ENCODE data around the gene KRTAP10-1. TPM values are rescaled to one million over a fixed set of nuclear protein-coding genes. Genes with fewer than 3 reads are reported as not detected.
A peak's percentile ranks its signal among the peaks of the same experiment; 100 is the strongest.

Gene KRTAP10-1
- total RNA-seq, 6 donors from 2014 or later, result not detected

DNA sequence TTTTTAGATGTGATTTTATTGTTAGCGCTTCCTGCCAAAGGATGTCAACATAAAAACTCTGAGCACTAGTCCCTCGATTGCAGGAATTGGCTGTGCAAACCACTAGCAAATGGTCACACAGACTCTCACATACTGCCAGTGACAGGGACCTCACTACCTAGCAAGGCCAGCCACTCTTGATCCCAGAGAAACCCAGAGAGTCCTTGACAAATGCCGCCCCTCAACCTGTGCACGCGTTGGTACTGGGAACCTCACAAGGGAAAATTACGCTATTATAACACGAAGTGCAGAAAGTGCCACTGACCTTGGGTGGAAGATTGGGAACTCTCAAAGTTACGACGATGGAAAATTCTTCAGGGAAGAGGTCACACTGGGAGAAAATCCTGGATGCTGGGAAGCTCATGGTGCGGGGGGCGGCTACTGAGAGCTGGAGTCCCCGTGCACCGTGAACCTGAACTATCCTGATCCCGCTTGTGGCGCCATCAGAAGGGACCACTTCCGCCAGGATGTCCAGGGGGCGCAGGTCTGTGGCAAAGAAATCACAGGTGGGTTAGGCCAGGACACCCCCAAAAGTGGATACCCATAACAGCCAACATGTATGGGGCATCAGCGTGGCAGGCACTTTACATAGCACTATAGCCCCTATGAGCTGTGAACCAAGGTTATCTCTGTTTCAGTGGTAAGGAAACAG, 27.6 kb upstream of the KRTAP10-1 start:
- ATAC-seq (ENCODE audit: low FRiP score in 2 of 2) (peak in 1 of 2 donors; percentile 21), DNase-seq (no peak)
- 90 to 92% methylated on average over 18 of the region's 18 CpGs for WGBS, 2 donors
- H3K27ac ChIP-seq, result no peak overlapping the region
- no peaks in the 10 kb centered on the region for H3K36me3 ChIP-seq
- no peaks in the 10 kb centered on the region for H3K27me3 ChIP-seq
- H3K9me3 ChIP-seq, result peaks cover 0 to 11% (median under 1%) of the 10 kb centered on the region in 4 donors
- no peak for TF ChIP-seq EP300 (IDR thresholded peaks at IDR 0.05)
- no peak for TF ChIP-seq POLR2AphosphoS5 (IDR thresholded peaks at IDR 0.05)
- no peak for TF ChIP-seq POLR2A (IDR thresholded peaks at IDR 0.05)
- TF ChIP-seq, protein P1, sequence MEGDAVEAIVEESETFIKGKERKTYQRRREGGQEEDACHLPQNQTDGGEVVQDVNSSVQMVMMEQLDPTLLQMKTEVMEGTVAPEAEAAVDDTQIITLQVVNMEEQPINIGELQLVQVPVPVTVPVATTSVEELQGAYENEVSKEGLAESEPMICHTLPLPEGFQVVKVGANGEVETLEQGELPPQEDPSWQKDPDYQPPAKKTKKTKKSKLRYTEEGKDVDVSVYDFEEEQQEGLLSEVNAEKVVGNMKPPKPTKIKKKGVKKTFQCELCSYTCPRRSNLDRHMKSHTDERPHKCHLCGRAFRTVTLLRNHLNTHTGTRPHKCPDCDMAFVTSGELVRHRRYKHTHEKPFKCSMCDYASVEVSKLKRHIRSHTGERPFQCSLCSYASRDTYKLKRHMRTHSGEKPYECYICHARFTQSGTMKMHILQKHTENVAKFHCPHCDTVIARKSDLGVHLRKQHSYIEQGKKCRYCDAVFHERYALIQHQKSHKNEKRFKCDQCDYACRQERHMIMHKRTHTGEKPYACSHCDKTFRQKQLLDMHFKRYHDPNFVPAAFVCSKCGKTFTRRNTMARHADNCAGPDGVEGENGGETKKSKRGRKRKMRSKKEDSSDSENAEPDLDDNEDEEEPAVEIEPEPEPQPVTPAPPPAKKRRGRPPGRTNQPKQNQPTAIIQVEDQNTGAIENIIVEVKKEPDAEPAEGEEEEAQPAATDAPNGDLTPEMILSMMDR (IDR thresholded peaks at IDR 0.05), result no peak
- H3K4me1 ChIP-seq, result no peaks in the 10 kb centered on the region
- H3K4me3 ChIP-seq, result no peak overlapping the region

DNA sequence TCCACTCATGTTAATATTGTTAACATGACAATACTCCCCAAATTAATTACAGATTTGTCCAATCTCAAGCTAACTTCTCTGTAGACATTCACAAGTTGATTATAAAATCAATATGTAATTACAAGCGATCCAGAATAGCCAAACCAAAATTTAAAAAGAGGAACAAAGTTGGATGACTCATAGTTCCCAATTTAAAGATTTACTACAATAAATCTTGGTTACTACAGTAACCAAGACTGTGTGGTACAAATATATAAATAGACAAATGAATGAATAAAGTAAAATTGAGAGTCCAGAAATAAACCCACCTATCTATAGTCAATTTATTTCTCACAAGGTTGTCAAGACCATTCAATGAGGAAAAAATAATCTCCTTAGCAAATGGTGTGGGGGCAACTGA, 26.4 kb upstream of the KRTAP10-1 start:
- no peak for DNase-seq
- Histone ChIP-seq H3K36me3 (no peaks in the 10 kb centered on the region), H3K27me3 (no peaks in the 10 kb centered on the region), H3K9me3 (peaks cover 0 to 8% (median 2%) of the 10 kb centered on the region in 4 donors), H3K4me1 (no peaks in the 10 kb centered on the region), H3K4me3 (no peak overlapping the region), H3K27ac (no peak overlapping the region)
- TF ChIP-seq EP300 (IDR thresholded peaks at IDR 0.05) (no peak), POLR2AphosphoS5 (IDR thresholded peaks at IDR 0.05) (no peak), POLR2A (IDR thresholded peaks at IDR 0.05) (no peak)
- TF ChIP-seq, protein P1 (IDR thresholded peaks at IDR 0.05), result no peak
- peak in 1 of 2 donors; percentile 38 for ATAC-seq (ENCODE audit: low FRiP score in 2 of 2)
- 71 to 75% methylated on average over 1 of the region's 1 CpG for WGBS, 2 donors

DNA sequence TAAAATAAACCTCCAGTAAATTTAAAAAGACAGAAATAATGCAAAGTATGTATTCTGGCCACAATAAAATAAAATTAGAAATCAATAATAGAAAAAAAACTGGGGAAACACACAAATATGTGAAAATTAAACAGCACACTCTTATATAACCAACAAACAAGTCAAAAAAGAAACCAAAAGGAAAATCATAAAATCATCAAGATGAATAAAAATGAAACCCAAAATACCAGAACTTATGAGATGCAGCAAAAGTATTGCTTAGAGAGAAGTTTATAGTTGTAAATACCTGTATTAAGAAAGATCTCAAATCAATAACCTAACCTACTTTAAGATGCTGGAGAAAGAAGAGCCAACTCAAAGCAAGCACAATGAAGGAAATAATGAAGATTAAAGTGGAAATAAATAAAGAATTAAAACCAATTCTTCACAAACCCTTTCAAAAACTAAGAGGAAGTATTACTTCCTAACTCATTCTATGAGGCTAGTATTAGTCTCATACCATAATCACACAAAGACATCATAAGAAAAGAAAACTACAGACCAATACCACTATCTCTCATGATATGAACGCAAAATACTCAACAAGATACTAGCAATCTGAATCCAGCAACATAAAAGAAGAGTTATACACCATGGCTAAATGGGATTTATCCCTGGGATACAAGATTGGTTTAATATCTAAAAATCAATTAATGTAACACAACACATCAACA, 25.0 kb upstream of the KRTAP10-1 start:
- DNase-seq (no peak), ATAC-seq (ENCODE audit: low FRiP score in 2 of 2) (no peak)
- H3K27me3 ChIP-seq, result no peaks in the 10 kb centered on the region
- H3K4me1 ChIP-seq, result no peaks in the 10 kb centered on the region
- no peak overlapping the region for H3K27ac ChIP-seq
- TF ChIP-seq POLR2AphosphoS5 (IDR thresholded peaks at IDR 0.05) (no peak), POLR2A (IDR thresholded peaks at IDR 0.05) (no peak), EP300 (IDR thresholded peaks at IDR 0.05) (no peak)
- TF ChIP-seq, protein P1 (IDR thresholded peaks at IDR 0.05), result no peak
- no peak overlapping the region for H3K4me3 ChIP-seq
- H3K9me3 ChIP-seq, result peaks cover 0 to 8% (median 0%) of the 10 kb centered on the region in 4 donors
- no peaks in the 10 kb centered on the region for H3K36me3 ChIP-seq
- WGBS, 2 donors, result 76 to 79% methylated on average over 1 of the region's 1 CpG

DNA sequence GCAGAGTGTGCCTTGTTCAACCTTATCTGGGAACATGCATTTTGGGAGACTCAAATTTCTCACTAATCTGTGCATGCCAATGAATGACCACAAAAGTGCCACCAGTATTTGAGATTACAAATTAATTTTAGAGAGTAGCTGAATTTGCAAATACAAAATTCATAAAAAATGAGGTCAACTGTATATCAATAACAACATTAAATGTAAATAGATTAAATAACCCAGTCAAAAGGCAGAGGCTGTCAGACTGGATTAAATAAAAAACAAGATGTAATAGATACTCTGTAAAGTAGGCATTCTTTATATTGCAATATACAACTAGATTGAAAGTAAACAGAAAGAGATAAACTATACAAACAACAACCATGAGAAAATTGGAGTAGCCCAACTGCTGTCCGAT, 24.1 kb upstream of the KRTAP10-1 start:
- DNase-seq (no peak), ATAC-seq (ENCODE audit: low FRiP score in 2 of 2) (no peak)
- H3K4me1 ChIP-seq, result no peaks in the 10 kb centered on the region
- no peak overlapping the region for H3K4me3 ChIP-seq
- no peaks in the 10 kb centered on the region for H3K27me3 ChIP-seq
- no peak overlapping the region for H3K27ac ChIP-seq
- TF ChIP-seq EP300 (IDR thresholded peaks at IDR 0.05) (no peak), POLR2AphosphoS5 (IDR thresholded peaks at IDR 0.05) (no peak)
- TF ChIP-seq, protein P1 (IDR thresholded peaks at IDR 0.05), result no peak
- H3K9me3 ChIP-seq, result peaks cover 0 to 8% (median 0%) of the 10 kb centered on the region in 4 donors
- 93 to 94% methylated on average over 1 of the region's 1 CpG for WGBS, 2 donors
- no peaks in the 10 kb centered on the region for H3K36me3 ChIP-seq
